Measurements from ENCODE around the gene SURF2.
"Not testable (repeated sequence)": the region's sequence is repeated elsewhere in the genome, so short reads cannot be mapped to it uniquely, and the experiment has no call there.

Gene SURF2

GRCh38 chr9:133356391-133357091, at the start of gene SURF2, which contains the start of gene SURF1:
Gene SURF2 (plus strand): TSS chr9:133356550. CDS start chr9:133356593, 43 bp downstream.
Gene SURF1 (minus strand): TSS chr9:133356487. CDS start chr9:133356453, 34 bp downstream.
- DNase-seq (ENCODE audit: low read depth in 3 of 3, low spot score in 1 of 3), result peak; percentile 61 to 91 (median 75)

DNA sequence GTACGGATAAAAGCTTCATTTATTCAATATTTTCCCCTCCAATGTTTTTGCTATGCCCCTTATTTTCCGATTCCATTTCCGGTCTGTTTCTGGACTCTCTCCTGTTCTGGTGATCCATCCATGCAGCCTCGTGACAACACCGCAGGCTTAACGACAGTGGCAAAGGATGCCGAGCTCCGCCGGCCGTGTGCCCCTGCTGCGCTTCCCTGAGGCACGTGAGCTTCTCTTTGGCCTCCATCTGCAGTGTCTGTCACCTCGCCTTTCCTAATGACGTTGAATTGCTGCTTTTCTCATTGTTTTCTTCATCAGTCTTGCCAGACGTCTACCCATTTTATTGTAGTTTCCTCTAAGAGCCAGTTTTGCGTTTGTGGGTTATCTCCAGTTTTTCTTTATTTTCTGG, 49.0 kb upstream of the SURF2 start:
- DNase-seq (ENCODE audit: low read depth in 3 of 3, low spot score in 1 of 3), result no peak

- no peak for DNase-seq (ENCODE audit: low read depth in 3 of 3, low spot score in 1 of 3)
Measured at GRCh38 chr9:133309608-133310007, 46.7 kb upstream of the SURF2 start.

DNA sequence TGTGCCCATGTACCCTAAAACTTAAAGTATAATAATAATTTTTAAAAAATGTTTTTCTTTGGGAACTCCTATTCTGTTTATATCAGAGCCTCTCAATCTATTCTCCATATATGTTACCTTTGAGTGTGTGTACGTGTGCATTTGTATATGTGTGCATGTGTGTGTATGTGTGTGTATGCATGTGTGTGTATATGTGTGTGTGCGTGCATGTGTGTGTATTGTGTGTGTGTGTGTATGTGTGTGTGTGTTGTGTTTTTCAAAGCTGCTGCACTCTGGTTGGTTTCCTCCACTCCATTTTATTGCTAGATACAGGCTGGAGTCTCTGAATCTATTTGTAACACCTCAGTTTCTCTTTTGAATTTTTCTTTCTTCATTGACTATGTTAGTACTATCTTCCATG, 40.4 kb upstream of the SURF2 start:
- no peak for DNase-seq (ENCODE audit: low read depth in 3 of 3, low spot score in 1 of 3)

DNA sequence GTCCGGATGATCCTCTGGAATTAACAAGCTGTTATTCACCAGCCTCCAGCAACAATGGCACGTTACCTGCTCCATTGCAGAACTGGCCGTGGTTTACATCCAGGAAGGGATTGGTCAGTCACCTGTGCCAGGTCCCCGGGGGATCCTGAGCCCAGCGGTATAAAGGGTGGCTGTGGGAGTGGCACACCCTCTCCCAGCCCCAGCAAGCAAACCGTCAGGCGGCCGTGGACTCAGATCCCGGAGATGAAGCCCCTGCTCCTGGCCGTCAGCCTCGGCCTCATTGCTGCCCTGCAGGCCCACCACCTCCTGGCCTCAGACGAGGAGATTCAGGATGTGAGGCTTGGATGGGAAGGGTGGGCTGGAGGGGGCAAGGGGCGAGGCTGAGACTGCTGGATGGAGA, 38.8 kb upstream of the SURF2 start:
- not testable (repeated sequence) for DNase-seq (ENCODE audit: low read depth in 3 of 3, low spot score in 1 of 3)

GRCh38 chr9:133320421-133320881, 35.9 kb upstream of the SURF2 start:
- DNase-seq (ENCODE audit: low read depth in 3 of 3, low spot score in 1 of 3), result no peak

DNA sequence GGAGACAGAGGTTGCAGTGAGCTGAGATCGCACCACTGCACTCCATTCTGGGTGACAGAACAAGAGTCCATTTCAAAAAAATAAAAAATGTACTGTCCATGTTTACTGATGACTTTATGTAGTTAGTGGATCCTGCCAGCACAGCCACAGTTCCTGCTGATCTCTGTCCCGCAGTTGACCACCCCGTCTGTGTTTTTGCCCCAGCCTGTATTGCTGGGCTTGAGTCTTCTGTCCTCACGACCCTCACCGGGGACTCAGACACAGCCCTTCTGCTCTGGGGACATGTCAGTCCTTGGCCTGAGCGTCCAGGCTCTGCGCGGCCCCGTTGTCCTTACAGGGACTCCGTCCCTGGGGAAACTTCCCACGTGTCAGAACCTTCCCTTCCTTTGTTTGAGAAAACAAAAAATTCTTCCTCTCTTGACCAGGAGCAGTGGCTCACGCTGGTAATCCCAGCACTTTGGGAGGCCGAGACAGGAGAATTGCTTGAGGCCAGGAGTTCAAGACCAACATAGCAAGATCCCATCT, 34.9 kb upstream of the SURF2 start:
- no peak for DNase-seq (ENCODE audit: low read depth in 3 of 3, low spot score in 1 of 3)

DNA sequence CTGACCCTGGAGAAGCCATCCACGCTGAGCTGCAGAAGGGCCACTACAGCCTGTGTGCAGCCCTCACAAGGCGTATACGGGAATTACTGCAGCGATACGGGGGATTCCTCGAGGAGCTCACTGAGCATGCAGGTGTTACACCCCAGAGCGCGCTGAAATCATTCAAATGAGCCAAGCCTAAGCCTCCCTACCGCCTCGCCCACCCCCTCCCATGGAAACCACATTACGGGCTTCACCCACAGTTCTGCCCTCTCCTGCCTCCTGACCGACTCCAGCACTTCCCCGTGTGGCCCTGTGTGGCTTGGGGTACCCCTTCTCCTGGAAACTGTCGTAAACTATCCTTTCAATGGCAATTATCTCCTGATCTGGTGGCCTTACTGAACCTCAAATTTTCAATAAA, 33.6 kb upstream of the SURF2 start:
- no peak for DNase-seq (ENCODE audit: low read depth in 3 of 3, low spot score in 1 of 3)

DNA sequence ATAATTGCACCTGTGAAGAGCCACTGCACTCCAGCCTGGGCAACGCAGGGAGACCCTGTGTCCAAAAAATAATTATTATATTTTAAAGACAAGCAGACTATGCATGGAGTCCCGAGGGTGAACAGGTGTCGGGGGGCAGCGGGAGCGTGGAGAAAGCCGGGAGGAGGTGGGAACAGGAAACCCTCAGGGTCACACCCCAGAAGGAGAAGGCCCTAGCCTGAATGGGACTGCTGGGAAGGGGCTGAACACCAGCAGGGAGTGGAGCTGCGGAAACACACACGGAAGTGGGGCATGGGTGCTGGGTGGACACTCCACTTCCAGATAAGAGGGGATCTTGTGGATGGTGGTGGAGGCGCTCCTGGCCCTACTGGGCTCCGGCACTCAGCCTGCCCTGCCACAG, 33.1 kb upstream of the SURF2 start:
- no peak for DNase-seq (ENCODE audit: low read depth in 3 of 3, low spot score in 1 of 3)

DNA sequence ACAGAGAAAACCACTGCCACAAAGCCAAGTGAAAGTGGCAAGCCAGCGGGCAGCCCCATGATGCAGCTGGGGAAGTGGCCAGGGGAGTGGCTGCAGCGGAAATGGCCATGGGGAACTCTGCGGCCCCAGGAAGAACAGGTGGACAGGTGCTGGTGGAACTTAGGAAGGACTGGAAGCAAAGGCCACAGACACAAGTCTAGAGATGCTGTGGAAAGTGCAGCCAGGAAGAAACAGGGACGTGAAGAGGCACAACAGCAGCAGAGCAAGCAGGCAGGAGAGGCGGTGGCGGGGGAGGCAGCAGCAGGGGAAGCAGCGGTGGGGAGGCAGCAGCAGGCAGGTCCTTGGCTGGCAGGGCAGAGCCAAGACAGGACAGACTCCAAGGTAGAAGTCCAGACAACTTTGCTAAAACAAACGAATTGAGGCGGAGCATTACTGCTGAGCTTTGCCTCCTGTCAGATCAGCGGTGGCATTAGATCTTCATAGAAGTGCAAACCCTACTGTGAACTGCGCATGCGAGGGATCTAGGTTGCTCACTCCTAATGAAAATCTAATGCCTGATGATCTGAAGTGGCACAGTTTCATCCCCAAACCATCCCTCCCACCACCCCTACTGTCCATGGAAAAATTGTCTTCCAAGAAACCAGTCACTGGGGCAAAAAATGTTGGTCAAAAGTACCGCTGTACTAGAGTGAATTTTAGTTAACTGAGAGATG, 32.2 kb upstream of the SURF2 start:
- DNase-seq (ENCODE audit: low read depth in 3 of 3, low spot score in 1 of 3), result no peak

DNA sequence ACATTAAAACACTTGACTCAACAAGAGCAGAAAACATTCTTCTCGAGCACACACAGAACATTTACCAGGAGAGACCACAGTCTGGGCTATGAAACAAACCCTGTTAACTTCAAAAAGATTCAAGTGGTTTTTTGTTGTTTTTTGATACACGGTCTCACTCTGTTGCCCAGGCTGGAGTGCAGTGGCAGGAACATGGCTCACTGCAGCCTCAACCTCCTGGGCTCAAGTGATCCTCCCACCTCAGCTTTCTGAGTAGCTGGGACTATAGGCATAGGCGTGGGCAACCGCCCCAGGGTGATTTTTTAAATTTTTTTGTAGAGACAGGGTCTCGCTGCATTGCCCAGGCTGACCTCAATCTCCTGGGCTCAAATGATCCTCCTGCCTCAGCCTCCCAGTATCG, 29.3 kb upstream of the SURF2 start:
- DNase-seq (ENCODE audit: low read depth in 3 of 3, low spot score in 1 of 3), result not testable (repeated sequence)

DNA sequence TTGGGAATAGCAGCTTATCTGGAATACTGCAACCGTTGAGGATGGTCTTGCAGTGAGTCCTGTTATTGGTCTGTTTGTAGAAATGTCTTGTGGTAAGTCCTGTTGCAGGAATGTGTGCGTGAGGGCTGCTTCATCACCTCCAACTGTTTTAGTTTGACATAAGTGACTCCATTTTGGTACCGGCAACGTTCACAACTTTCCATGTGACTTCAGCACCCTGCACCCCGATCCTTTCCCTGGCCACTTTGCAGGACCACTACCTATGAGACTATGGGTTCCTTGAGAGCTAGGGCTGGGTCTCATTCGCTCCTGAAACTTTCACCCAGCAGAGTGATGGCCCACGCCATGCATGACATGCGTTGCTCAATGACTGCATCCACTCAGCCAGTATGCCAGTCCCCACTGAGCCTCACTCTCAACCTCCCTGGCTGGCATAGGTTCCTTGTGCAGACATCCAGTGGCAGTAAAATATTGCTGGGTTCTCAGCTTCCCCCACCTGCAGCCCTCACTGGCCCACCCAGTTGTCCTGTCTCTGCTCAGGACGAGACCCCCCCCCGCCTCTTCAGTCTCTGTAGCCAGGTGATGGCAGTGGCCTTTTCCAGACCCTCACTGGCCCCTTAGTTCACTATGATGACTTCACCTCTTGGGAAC, 28.4 kb upstream of the SURF2 start:
- DNase-seq (ENCODE audit: low read depth in 3 of 3, low spot score in 1 of 3), result no peak

DNA sequence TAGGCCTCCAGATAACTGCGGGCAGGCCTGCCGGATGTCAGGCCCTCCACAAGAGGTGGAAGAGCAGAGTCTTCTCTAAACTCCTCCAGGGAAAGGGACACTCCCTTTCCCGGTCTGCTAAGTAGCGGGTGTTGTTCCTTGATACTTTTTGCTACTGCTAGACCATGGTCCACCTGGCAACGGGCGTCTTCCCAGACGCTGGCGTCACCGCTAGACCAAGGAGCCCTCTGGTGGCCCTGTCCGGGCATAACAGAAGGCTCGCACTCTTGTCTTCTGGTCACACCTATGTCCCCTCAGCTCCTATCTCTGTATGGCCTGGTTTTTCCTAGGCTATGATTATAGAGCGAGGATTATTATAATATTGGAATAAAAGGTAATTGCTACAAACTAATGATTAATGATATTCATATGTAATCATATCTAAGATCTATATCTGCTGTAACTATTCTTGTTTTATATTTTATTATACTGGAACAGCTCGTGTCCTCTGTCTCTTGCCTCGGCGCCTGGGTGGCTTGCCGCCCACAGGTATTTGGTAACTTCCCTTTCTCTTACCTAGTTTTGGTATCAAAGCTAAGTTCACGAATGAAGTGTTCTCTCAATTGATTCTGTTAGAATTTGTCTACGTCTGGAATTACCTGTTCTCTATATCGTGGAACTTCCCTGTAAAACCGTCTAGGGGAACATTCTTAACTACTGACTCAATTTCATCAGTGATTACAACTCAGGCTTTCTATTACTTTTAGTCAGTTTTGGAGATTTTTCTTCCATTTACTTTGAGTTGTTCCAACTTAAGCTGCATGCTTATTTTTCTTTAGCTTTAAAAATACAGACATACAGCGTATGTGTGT, 26.8 kb upstream of the SURF2 start:
- DNase-seq (ENCODE audit: low read depth in 3 of 3, low spot score in 1 of 3), result not testable (repeated sequence)

- DNase-seq (ENCODE audit: low read depth in 3 of 3, low spot score in 1 of 3), result no peak
Measured at GRCh38 chr9:133331221-133331620, 25.1 kb upstream of the SURF2 start.

- no peak for DNase-seq (ENCODE audit: low read depth in 3 of 3, low spot score in 1 of 3)
Measured at GRCh38 chr9:133331641-133332380, 24.5 kb upstream of the SURF2 start.

- no peak for DNase-seq (ENCODE audit: low read depth in 3 of 3, low spot score in 1 of 3)
Measured at GRCh38 chr9:133332381-133332730, 24.0 kb upstream of the SURF2 start.

GRCh38 chr9:133333011-133333410, 23.3 kb upstream of the SURF2 start:
- no peak for DNase-seq (ENCODE audit: low read depth in 3 of 3, low spot score in 1 of 3)

DNA sequence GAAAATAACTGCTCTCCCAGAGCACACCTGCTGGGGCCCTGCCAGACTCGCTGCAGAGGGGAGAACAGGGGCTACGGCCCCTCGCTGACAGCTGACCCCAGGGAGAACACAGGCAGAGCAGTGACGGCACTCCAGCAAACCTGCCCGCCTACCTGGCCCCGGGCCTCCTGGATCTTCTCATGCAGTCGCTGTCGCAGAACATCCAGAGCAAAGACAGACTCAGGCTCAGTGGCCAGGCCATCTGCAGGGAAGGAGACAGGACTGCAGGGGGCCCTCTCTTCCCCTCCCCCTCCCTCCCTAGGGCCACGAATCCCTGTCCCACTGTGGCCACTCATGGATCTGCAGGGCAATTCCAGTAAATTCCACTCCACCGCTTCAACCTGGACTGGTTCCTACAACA, 22.8 kb upstream of the SURF2 start:
- no peak for DNase-seq (ENCODE audit: low read depth in 3 of 3, low spot score in 1 of 3)

GRCh38 chr9:133334161-133334560, 22.2 kb upstream of the SURF2 start:
- no peak for DNase-seq (ENCODE audit: low read depth in 3 of 3, low spot score in 1 of 3)

GRCh38 chr9:133334888-133335287, 21.5 kb upstream of the SURF2 start:
- DNase-seq (ENCODE audit: low read depth in 3 of 3, low spot score in 1 of 3), result not testable (repeated sequence)

All from stimulated activated CD4-positive, alpha-beta T cell treated with anti-CD3 and anti-CD28 coated beads, TNF-alpha, amount 100 ng/mL, for 1 hour (primary cell).